ENCODE data around the gene CASKIN2. TPM values are rescaled to one million over a fixed set of nuclear protein-coding genes. Genes with fewer than 3 reads are reported as not detected.
"Not testable (repeated sequence)": the region's sequence is repeated elsewhere in the genome, so short reads cannot be mapped to it uniquely, and the experiment has no call there.

CASKIN2 gene
- total and polyA plus RNA-seq, 2 donors = 1.0 to 5.4 TPM

GRCh38 chr17:75524269-75524969 is 9.1 kb upstream of the CASKIN2 start:
- Histone ChIP-seq H3K27ac (ENCODE audit: low read depth in 1 of 2, low read length in 1 of 2) (no peak overlapping the region), H3K36me3 (ENCODE audit: control insufficient read depth in 2 of 2, insufficient read depth in 2 of 2, low read length in 1 of 2) (peaks cover 17 to 28% of the 10 kb centered on the region in 2 donors), H3K9me3 (ENCODE audit: control insufficient read depth in 2 of 2, insufficient read depth in 1 of 2, low read length in 1 of 2) (no peaks in the 10 kb centered on the region), H3K4me3 (ENCODE audit: low read length in 2 of 2) (peak overlapping the region; percentile 53 to 59), H3K4me1 (ENCODE audit: control insufficient read depth in 2 of 2, insufficient read depth in 2 of 2, low read length in 2 of 2) (peaks cover 4 to 13% of the 10 kb centered on the region in 2 donors), H3K27me3 (ENCODE audit: control insufficient read depth in 2 of 2, insufficient read depth in 1 of 2, low read length in 1 of 2) (peaks cover 10 to 24% of the 10 kb centered on the region in 2 donors)
- 41% methylated on average over 24 of the region's 24 CpGs for WGBS
- DNase-seq (ENCODE audit: low read depth in 6 of 9, low spot score in 9 of 9) = no peak

- H3K36me3 ChIP-seq (ENCODE audit: control insufficient read depth in 2 of 2, insufficient read depth in 2 of 2, low read length in 1 of 2) = peaks cover 21 to 28% of the 10 kb centered on the region in 2 donors
- DNase-seq (ENCODE audit: low read depth in 6 of 9, low spot score in 9 of 9) = no peak
- 97% methylated on average over 7 of the region's 7 CpGs for WGBS
- H3K9me3 ChIP-seq (ENCODE audit: control insufficient read depth in 2 of 2, insufficient read depth in 1 of 2, low read length in 1 of 2) = no peaks in the 10 kb centered on the region
- H3K4me1 ChIP-seq (ENCODE audit: control insufficient read depth in 2 of 2, insufficient read depth in 2 of 2, low read length in 2 of 2) = peaks cover 8 to 18% of the 10 kb centered on the region in 2 donors
- no peak overlapping the region for H3K4me3 ChIP-seq (ENCODE audit: low read length in 2 of 2)
- H3K27ac ChIP-seq (ENCODE audit: low read depth in 1 of 2, low read length in 1 of 2) = no peak overlapping the region
- peaks cover 10 to 24% of the 10 kb centered on the region in 2 donors for H3K27me3 ChIP-seq (ENCODE audit: control insufficient read depth in 2 of 2, insufficient read depth in 1 of 2, low read length in 1 of 2)
Measured at GRCh38 chr17:75523647-75524046, 8.3 kb upstream of the CASKIN2 start.

- Histone ChIP-seq H3K4me3 (ENCODE audit: low read length in 2 of 2) (no peak overlapping the region), H3K9me3 (ENCODE audit: control insufficient read depth in 2 of 2, insufficient read depth in 1 of 2, low read length in 1 of 2) (no peaks in the 10 kb centered on the region), H3K36me3 (ENCODE audit: control insufficient read depth in 2 of 2, insufficient read depth in 2 of 2, low read length in 1 of 2) (peaks cover 21 to 28% of the 10 kb centered on the region in 2 donors), H3K27me3 (ENCODE audit: control insufficient read depth in 2 of 2, insufficient read depth in 1 of 2, low read length in 1 of 2) (peaks cover 10 to 19% of the 10 kb centered on the region in 2 donors), H3K4me1 (ENCODE audit: control insufficient read depth in 2 of 2, insufficient read depth in 2 of 2, low read length in 2 of 2) (peaks cover 23 to 33% of the 10 kb centered on the region in 2 donors), H3K27ac (ENCODE audit: low read depth in 1 of 2, low read length in 1 of 2) (no peak overlapping the region)
- DNase-seq (ENCODE audit: low read depth in 6 of 9, low spot score in 9 of 9) = no peak
- 98% methylated on average over 33 of the region's 33 CpGs for WGBS
Measured at GRCh38 chr17:75521951-75522727, 6.8 kb upstream of the CASKIN2 start.

- WGBS = 97% methylated on average over 8 of the region's 8 CpGs
- no peaks in the 10 kb centered on the region for H3K9me3 ChIP-seq (ENCODE audit: control insufficient read depth in 2 of 2, insufficient read depth in 1 of 2, low read length in 1 of 2)
- no peak for DNase-seq (ENCODE audit: low read depth in 6 of 9, low spot score in 9 of 9)
- H3K27me3 ChIP-seq (ENCODE audit: control insufficient read depth in 2 of 2, insufficient read depth in 1 of 2, low read length in 1 of 2) = peaks cover 7 to 15% of the 10 kb centered on the region in 2 donors
- no peak overlapping the region for H3K27ac ChIP-seq (ENCODE audit: low read depth in 1 of 2, low read length in 1 of 2)
- H3K36me3 ChIP-seq (ENCODE audit: control insufficient read depth in 2 of 2, insufficient read depth in 2 of 2, low read length in 1 of 2) = peaks cover 21 to 28% of the 10 kb centered on the region in 2 donors
- no peak overlapping the region for H3K4me3 ChIP-seq (ENCODE audit: low read length in 2 of 2)
- H3K4me1 ChIP-seq (ENCODE audit: control insufficient read depth in 2 of 2, insufficient read depth in 2 of 2, low read length in 2 of 2) = peaks cover 26 to 33% of the 10 kb centered on the region in 2 donors
Measured at GRCh38 chr17:75521290-75521689, 6.0 kb upstream of the CASKIN2 start.

- not testable (repeated sequence) for H3K27ac ChIP-seq (ENCODE audit: low read depth in 1 of 2, low read length in 1 of 2); DNase-seq (ENCODE audit: low read depth in 6 of 9, low spot score in 9 of 9); H3K4me3 ChIP-seq (ENCODE audit: low read length in 2 of 2); H3K9me3 ChIP-seq (ENCODE audit: control insufficient read depth in 2 of 2, insufficient read depth in 1 of 2, low read length in 1 of 2)
- WGBS = 92% methylated on average over 8 of the region's 8 CpGs
- H3K4me1 ChIP-seq (ENCODE audit: control insufficient read depth in 2 of 2, insufficient read depth in 2 of 2, low read length in 2 of 2) = peaks cover 25 to 37% of the 10 kb centered on the region in 2 donors
- H3K27me3 ChIP-seq (ENCODE audit: control insufficient read depth in 2 of 2, insufficient read depth in 1 of 2, low read length in 1 of 2) = peaks cover 2 to 12% of the 10 kb centered on the region in 2 donors
- peaks cover 21 to 28% of the 10 kb centered on the region in 2 donors for H3K36me3 ChIP-seq (ENCODE audit: control insufficient read depth in 2 of 2, insufficient read depth in 2 of 2, low read length in 1 of 2)
Measured at GRCh38 chr17:75520413-75520812, 5.1 kb upstream of the CASKIN2 start.

GRCh38 chr17:75518983-75519537 is 3.7 kb upstream of the CASKIN2 start:
- no peak for DNase-seq (ENCODE audit: low read depth in 6 of 9, low spot score in 9 of 9)
- Histone ChIP-seq H3K36me3 (ENCODE audit: control insufficient read depth in 2 of 2, insufficient read depth in 2 of 2, low read length in 1 of 2) (peaks cover 21 to 26% of the 10 kb centered on the region in 2 donors), H3K27ac (ENCODE audit: low read depth in 1 of 2, low read length in 1 of 2) (no peak overlapping the region), H3K9me3 (ENCODE audit: control insufficient read depth in 2 of 2, insufficient read depth in 1 of 2, low read length in 1 of 2) (no peaks in the 10 kb centered on the region), H3K4me3 (ENCODE audit: low read length in 2 of 2) (no peak overlapping the region), H3K27me3 (ENCODE audit: control insufficient read depth in 2 of 2, insufficient read depth in 1 of 2, low read length in 1 of 2) (peaks cover 6 to 22% of the 10 kb centered on the region in 2 donors), H3K4me1 (ENCODE audit: control insufficient read depth in 2 of 2, insufficient read depth in 2 of 2, low read length in 2 of 2) (peaks cover 27 to 40% of the 10 kb centered on the region in 2 donors)
- 95% methylated on average over 9 of the region's 9 CpGs for WGBS

GRCh38 chr17:75518201-75518600 is 2.9 kb upstream of the CASKIN2 start:
- peaks cover 20 to 21% of the 10 kb centered on the region in 2 donors for H3K36me3 ChIP-seq (ENCODE audit: control insufficient read depth in 2 of 2, insufficient read depth in 2 of 2, low read length in 1 of 2)
- peak overlapping the region; percentile 14 to 62 for H3K27ac ChIP-seq (ENCODE audit: low read depth in 1 of 2, low read length in 1 of 2)
- 12% methylated on average over 3 of the region's 3 CpGs for WGBS
- H3K27me3 ChIP-seq (ENCODE audit: control insufficient read depth in 2 of 2, insufficient read depth in 1 of 2, low read length in 1 of 2) = peaks cover 6 to 27% of the 10 kb centered on the region in 2 donors
- no peaks in the 10 kb centered on the region for H3K9me3 ChIP-seq (ENCODE audit: control insufficient read depth in 2 of 2, insufficient read depth in 1 of 2, low read length in 1 of 2)
- H3K4me3 ChIP-seq (ENCODE audit: low read length in 2 of 2) = peak overlapping the region in 1 of 2 donors; percentile 23
- peak in 5 of 9 donors; percentile 38 to 83 (median 40) for DNase-seq (ENCODE audit: low read depth in 6 of 9, low spot score in 9 of 9)
- peaks cover 27 to 40% of the 10 kb centered on the region in 2 donors for H3K4me1 ChIP-seq (ENCODE audit: control insufficient read depth in 2 of 2, insufficient read depth in 2 of 2, low read length in 2 of 2)

- H3K4me1 ChIP-seq (ENCODE audit: control insufficient read depth in 2 of 2, insufficient read depth in 2 of 2, low read length in 2 of 2) = peaks cover 27 to 40% of the 10 kb centered on the region in 2 donors
- peaks cover 20 to 21% of the 10 kb centered on the region in 2 donors for H3K36me3 ChIP-seq (ENCODE audit: control insufficient read depth in 2 of 2, insufficient read depth in 2 of 2, low read length in 1 of 2)
- peak overlapping the region in 1 of 2 donors; percentile 47 for H3K27ac ChIP-seq (ENCODE audit: low read depth in 1 of 2, low read length in 1 of 2)
- WGBS = 45% methylated on average over 10 of the region's 10 CpGs
- no peaks in the 10 kb centered on the region for H3K9me3 ChIP-seq (ENCODE audit: control insufficient read depth in 2 of 2, insufficient read depth in 1 of 2, low read length in 1 of 2)
- peaks cover 6 to 27% of the 10 kb centered on the region in 2 donors for H3K27me3 ChIP-seq (ENCODE audit: control insufficient read depth in 2 of 2, insufficient read depth in 1 of 2, low read length in 1 of 2)
- no peak for DNase-seq (ENCODE audit: low read depth in 6 of 9, low spot score in 9 of 9)
- peak overlapping the region; percentile 60 to 93 for H3K4me3 ChIP-seq (ENCODE audit: low read length in 2 of 2)
Measured at GRCh38 chr17:75517297-75517865, 2.0 kb upstream of the CASKIN2 start.

Measured in thymus (tissue), 11 donors.